Left lobe of liver (tissue), 2 donors: Measurements from ENCODE around the gene ZNF771. TPM values are rescaled to one million over a fixed set of nuclear protein-coding genes. Genes with fewer than 3 reads are reported as not detected.
A peak's percentile ranks its signal among the peaks of the same experiment; 100 is the strongest.

Source experiments
- ATAC-seq: fragments of 200-7000 bp; cut with Tn5 transposase; one replicate; pipeline ENCODE4 v1.9.1; 2020; ENCODE audit warnings: mild to moderate bottlenecking, moderate library complexity
- DNase-seq: peaks from one replicate; pipeline ENCODE4 v3.0.0-alpha.2; 2020; ENCODE audit warnings: low spot score
- total RNA-seq: library from RNA; stranded (reverse); gene quantifications from one replicate; pipeline ENCODE4 v1.2.1, GENCODE V29; 2021
- donor health status: DM: no; HTN: no; CAD: no; lungs with moderate emphysema.
- donor health status: DM: no; HTN: yes; CAD: no.

ZNF771 gene
- total RNA-seq = 13.5 TPM

- DNase-seq = peak; percentile 98
- peak; percentile 92 for ATAC-seq
Observed at GRCh38 chr16:30407102-30407803, at the start of gene ZNF771. TSS of gene ZNF771 (plus strand) at chr16:30407606. CDS start at chr16:30408054, 448 bp downstream.

- ATAC-seq (no peak), DNase-seq (no peak)
Observed at GRCh38 chr16:30357715-30358576, 49.5 kb upstream of the ZNF771 start.

- DNase-seq = no peak
- ATAC-seq = no peak
Observed at GRCh38 chr16:30358577-30358936, 48.8 kb upstream of the ZNF771 start.

GRCh38 chr16:30358990-30359870, 48.2 kb upstream of the ZNF771 start:
- no peak for ATAC-seq
- DNase-seq = no peak

- DNase-seq (no peak), ATAC-seq (no peak)
Observed at GRCh38 chr16:30359871-30360170, 47.6 kb upstream of the ZNF771 start.

GRCh38 chr16:30361180-30361579, 46.2 kb upstream of the ZNF771 start:
- ATAC-seq = no peak
- no peak for DNase-seq

GRCh38 chr16:30365200-30365599, 42.2 kb upstream of the ZNF771 start:
- ATAC-seq = no peak
- no peak for DNase-seq

GRCh38 chr16:30366511-30366910, 40.9 kb upstream of the ZNF771 start:
- ATAC-seq (no peak), DNase-seq (no peak)

- ATAC-seq (peak; percentile 45), DNase-seq (peak; percentile 79)
Observed at GRCh38 chr16:30367349-30368009, 39.9 kb upstream of the ZNF771 start.

GRCh38 chr16:30368122-30368791, 39.1 kb upstream of the ZNF771 start:
- ATAC-seq = no peak

GRCh38 chr16:30368792-30369090, 38.7 kb upstream of the ZNF771 start:
- DNase-seq (no peak), ATAC-seq (no peak)

More at GRCh38 chr16:30368122-30368791, 39.1 kb upstream of the ZNF771 start:
- DNase-seq = no peak

GRCh38 chr16:30369091-30369937, 38.1 kb upstream of the ZNF771 start:
- DNase-seq = peak; percentile 56
- no peak for ATAC-seq

GRCh38 chr16:30369938-30370455, 37.4 kb upstream of the ZNF771 start:
- ATAC-seq (no peak), DNase-seq (peak; percentile 56)

- peak; percentile 78 for ATAC-seq
- DNase-seq = peak; percentile 99
Observed at GRCh38 chr16:30370456-30371247, 36.8 kb upstream of the ZNF771 start, which contains the start of gene TBC1D10B. TSS of gene TBC1D10B (minus strand) at chr16:30370494. CDS start at chr16:30370183, 311 bp downstream.

GRCh38 chr16:30371248-30371816, 36.1 kb upstream of the ZNF771 start:
- DNase-seq (no peak), ATAC-seq (no peak)

GRCh38 chr16:30372038-30372712, 35.2 kb upstream of the ZNF771 start:
- ATAC-seq (no peak), DNase-seq (no peak)

- DNase-seq = no peak
- ATAC-seq = no peak
Observed at GRCh38 chr16:30372725-30373124, 34.7 kb upstream of the ZNF771 start.
